MM.1S (cell line): ENCODE measurements around the gene SUSD4.

ENCODE experiments used
- DNase-seq: peaks from one replicate; pipeline ENCODE4 v3.0.0-alpha.2; 2015
- H2AFZ ChIP-seq: fragments of 300-600 bp; sonication (generic); 2 replicates; pipeline ENCODE4 v1.6.0; 2016; ENCODE audit warnings: antibody characterized with exemption, low read length
- H3F3A ChIP-seq: fragments of 300-600 bp; sonication (generic); 2 replicates; pipeline ENCODE4 v1.6.1; 2016; ENCODE audit warnings: mild to moderate bottlenecking, antibody characterized with exemption, low read length, moderate library complexity, mixed read lengths; ENCODE audit not compliant: insufficient read depth
- H3K27ac ChIP-seq: fragments of 300-600 bp; sonication (generic); 2 replicates; pipeline ENCODE4 v1.5.1; 2016; ENCODE audit warnings: mild to moderate bottlenecking, low read length
- H3K27me3 ChIP-seq: fragments of 300-600 bp; sonication (generic); replicated peaks from 2 replicates; pipeline ENCODE4 v1.6.0; 2016; ENCODE audit warnings: low read length; ENCODE audit not compliant: insufficient read depth
- H3K36me3 ChIP-seq: fragments of 300-600 bp; sonication (generic); replicated peaks from 2 replicates; pipeline ENCODE4 v1.6.1; 2016; ENCODE audit warnings: mild to moderate bottlenecking, low read length, mixed read lengths; ENCODE audit not compliant: insufficient read depth
- H3K4me1 ChIP-seq: fragments of 300-600 bp; sonication (generic); 2 replicates; pipeline ENCODE4 v1.6.1; 2016; ENCODE audit warnings: low read length, mixed read lengths
- H3K4me2 ChIP-seq: fragments of 300-600 bp; sonication (generic); 2 replicates; pipeline ENCODE4 v1.6.0; 2016; ENCODE audit warnings: low read depth, low read length
- H3K4me3 ChIP-seq: fragments of 300-600 bp; sonication (generic); 2 replicates; pipeline ENCODE4 v1.5.1; 2016; ENCODE audit warnings: low read length, mixed read lengths
- H3K79me2 ChIP-seq: fragments of 300-600 bp; sonication (generic); 2 replicates; pipeline ENCODE4 v1.6.1; 2016; ENCODE audit warnings: mixed run types, low read length, mixed read lengths
- H3K9ac ChIP-seq: fragments of 300-600 bp; sonication (generic); 2 replicates; pipeline ENCODE4 v1.6.1; 2016; ENCODE audit warnings: low read length, mixed read lengths
- H3K9me2 ChIP-seq: fragments of 300-600 bp; sonication (generic); replicated peaks from 2 replicates; pipeline ENCODE4 v1.6.1; 2016; ENCODE audit warnings: mild to moderate bottlenecking, low read length, mixed read lengths; ENCODE audit not compliant: insufficient read depth
- H3K9me3 ChIP-seq: fragments of 300-600 bp; sonication (generic); replicated peaks from 2 replicates; pipeline ENCODE4 v1.6.1; 2016; ENCODE audit warnings: mild to moderate bottlenecking, low read length, mixed read lengths; ENCODE audit not compliant: insufficient read depth
- H4K20me1 ChIP-seq: fragments of 300-600 bp; sonication (generic); 2 replicates; pipeline ENCODE4 v1.6.1; 2016; ENCODE audit warnings: mild to moderate bottlenecking, low read length, moderate library complexity, mixed read lengths; ENCODE audit not compliant: insufficient read depth
- CTCF ChIP-seq: fragments of 300-600 bp; sonication (generic); IDR thresholded peaks from 2 replicates; pipeline ENCODE4 v1.5.1; 2016; ENCODE audit warnings: antibody characterized with exemption, low read length, mixed read lengths
- EZH2 ChIP-seq: fragments of 300-600 bp; sonication (generic); optimal IDR thresholded peaks from 2 replicates; pipeline ENCODE3; 2017; ENCODE audit warnings: low read depth, mild to moderate bottlenecking, antibody characterized with exemption, low read length, mixed read lengths
- EZH2phosphoT487 ChIP-seq: fragments of 300-600 bp; sonication (generic); IDR thresholded peaks from 2 replicates; pipeline ENCODE4 v1.6.1; 2018; ENCODE audit warnings: antibody characterized with exemption, low read length

SUSD4 gene

DNA sequence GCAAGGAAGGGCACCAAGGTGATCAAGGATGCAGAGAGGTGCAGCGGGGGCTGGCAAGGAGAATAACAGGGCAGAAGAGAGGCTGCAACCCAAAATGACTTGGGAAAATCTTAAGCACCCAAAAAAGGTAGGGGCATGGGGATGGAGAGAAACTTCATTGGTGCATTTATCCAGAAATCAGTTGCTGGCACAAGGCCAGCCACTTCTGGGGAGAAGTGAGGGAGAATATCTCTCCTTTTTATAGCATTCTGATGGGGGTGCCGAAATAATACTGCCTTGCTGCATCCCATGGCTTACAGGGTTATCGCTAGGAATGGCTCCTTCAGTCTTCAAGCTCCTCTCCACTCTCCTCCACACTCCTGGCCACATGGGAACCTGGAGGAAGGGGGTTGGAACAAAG lies 47.9 kb downstream of the SUSD4 start:
- Histone ChIP-seq H3K9me3 (no peaks in the 10 kb centered on the region), H3K4me2 (no peak overlapping the region), H3K9me2 (no peaks in the 10 kb centered on the region), H3K79me2 (no peaks in the 10 kb centered on the region), H3K36me3 (no peaks in the 10 kb centered on the region), H2AFZ (no peak overlapping the region), H3K9ac (no peak overlapping the region), H3F3A (no peaks in the 10 kb centered on the region), H3K4me1 (no peaks in the 10 kb centered on the region), H4K20me1 (no peaks in the 10 kb centered on the region), H3K27ac (no peak overlapping the region), H3K4me3 (no peak overlapping the region), H3K27me3 (no peaks in the 10 kb centered on the region)
- TF ChIP-seq EZH2phosphoT487 (no peak), CTCF (no peak), EZH2 (no peak)
- DNase-seq = no peak

- Histone ChIP-seq H3K4me3 (no peak overlapping the region), H3K4me2 (no peak overlapping the region), H3F3A (no peaks in the 10 kb centered on the region), H3K4me1 (no peaks in the 10 kb centered on the region), H3K36me3 (no peaks in the 10 kb centered on the region), H3K27ac (no peak overlapping the region), H3K79me2 (no peaks in the 10 kb centered on the region), H2AFZ (no peak overlapping the region), H3K9ac (no peak overlapping the region), H3K27me3 (no peaks in the 10 kb centered on the region), H3K9me3 (no peaks in the 10 kb centered on the region), H4K20me1 (no peaks in the 10 kb centered on the region), H3K9me2 (no peaks in the 10 kb centered on the region)
- TF ChIP-seq EZH2phosphoT487 = no peak
- no peak for DNase-seq
Observed at GRCh38 chr1:223315665-223316064, 48.3 kb downstream of the SUSD4 start.

DNA sequence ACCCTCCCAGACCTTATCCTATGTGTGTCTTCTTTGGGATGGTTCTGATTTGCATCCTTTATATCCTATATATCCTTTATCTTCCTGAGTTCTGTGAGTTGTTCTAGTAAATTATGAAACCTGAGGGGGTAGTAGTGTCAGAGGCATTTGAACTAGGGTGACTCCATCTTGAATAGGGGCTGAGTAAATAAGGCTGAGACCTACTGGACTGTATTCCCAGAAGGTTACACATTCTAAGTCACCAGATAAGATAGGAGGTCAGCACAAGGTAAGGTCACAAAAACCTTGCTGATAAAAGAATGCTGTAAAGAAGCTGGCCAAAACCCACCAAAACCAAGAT lies 50.6 kb downstream of the SUSD4 start:
- Histone ChIP-seq H3K9ac (no peak overlapping the region), H2AFZ (no peak overlapping the region), H3K4me2 (no peak overlapping the region), H3K4me3 (no peak overlapping the region), H3K27ac (no peak overlapping the region), H4K20me1 (no peaks in the 10 kb centered on the region), H3K27me3 (no peaks in the 10 kb centered on the region), H3K79me2 (no peaks in the 10 kb centered on the region), H3K9me2 (no peaks in the 10 kb centered on the region), H3K9me3 (no peaks in the 10 kb centered on the region), H3F3A (no peaks in the 10 kb centered on the region), H3K4me1 (no peaks in the 10 kb centered on the region), H3K36me3 (no peaks in the 10 kb centered on the region)
- DNase-seq = no peak
- TF ChIP-seq CTCF = no peak
- no peak for TF ChIP-seq EZH2
- no peak for TF ChIP-seq EZH2phosphoT487

- H3K27me3 ChIP-seq = no peaks in the 10 kb centered on the region
- H3K79me2 ChIP-seq = no peaks in the 10 kb centered on the region
- H3K4me3 ChIP-seq = no peak overlapping the region
- no peaks in the 10 kb centered on the region for H3K9me3 ChIP-seq
- no peaks in the 10 kb centered on the region for H4K20me1 ChIP-seq
- H3K9me2 ChIP-seq = no peaks in the 10 kb centered on the region
- no peak overlapping the region for H2AFZ ChIP-seq
- H3K36me3 ChIP-seq = no peaks in the 10 kb centered on the region
- TF ChIP-seq EZH2phosphoT487 (no peak), EZH2 (no peak), CTCF (no peak)
- no peaks in the 10 kb centered on the region for H3F3A ChIP-seq
- no peaks in the 10 kb centered on the region for H3K4me1 ChIP-seq
- H3K4me2 ChIP-seq = no peak overlapping the region
- no peak overlapping the region for H3K9ac ChIP-seq
- DNase-seq = no peak
- no peak overlapping the region for H3K27ac ChIP-seq
Observed at GRCh38 chr1:223312705-223313414, 51.1 kb downstream of the SUSD4 start.
